Prostate gland (tissue), 2 donors: ENCODE measurements around the gene SHC2. TPM values are rescaled to one million over a fixed set of nuclear protein-coding genes. Genes with fewer than 3 reads are reported as not detected.

Experiments used
- DNase-seq: peaks from one replicate; pipeline ENCODE4 v3.0.0-alpha.2; 2019; ENCODE audit warnings: low spot score
- H3K27ac ChIP-seq, 2 donors: fragments of 200-600 bp; sonication (generic); 2 replicates each; pipeline ENCODE4 v1.5.1; 2017 to 2019
- H3K27me3 ChIP-seq: fragments of 200-600 bp; sonication (generic); replicated peaks from 2 replicates; pipeline ENCODE4 v1.5.1; 2019; ENCODE audit not compliant: insufficient read depth
- H3K36me3 ChIP-seq, 2 donors: fragments of 200-600 bp; sonication (generic); 1 replicate in 1 of 2; 2 replicates in 1 of 2; pipeline versions ENCODE4 v1.5.1 to v1.8.1; 2017 to 2019
- H3K4me1 ChIP-seq: fragments of 200-600 bp; sonication (generic); replicated peaks from 2 replicates; pipeline ENCODE4 v1.5.1; 2019
- H3K4me3 ChIP-seq, 2 donors: fragments of 200-600 bp; sonication (generic); 2 replicates each; pipeline ENCODE4 v1.5.1; 2017 to 2019
- H3K9me3 ChIP-seq: fragments of 200-600 bp; sonication (generic); 2 replicates; pipeline ENCODE4 v1.5.1; 2017
- CTCF ChIP-seq, 4 experiments: fragments of 200-600 bp in 2 of 4; fragments of 450-650 bp in 2 of 4; sonication (generic) in 2 of 4; IDR thresholded peaks; 1 replicate in 3 of 4; 2 replicates in 1 of 4; pipeline ENCODE4 v1.5.1; 2016 to 2019; ENCODE audit warnings: antibody characterized with exemption in 4 of 4, mild to moderate bottlenecking in 2 of 4, moderate library complexity in 2 of 4
- POLR2A ChIP-seq: fragments of 450-650 bp; IDR thresholded peaks from one replicate; pipeline ENCODE4 v1.6.1; 2016; ENCODE audit warnings: antibody characterized with exemption, mild to moderate bottlenecking
- POLR2AphosphoS5 ChIP-seq: sonication (generic); formaldehyde crosslinking; IDR thresholded peaks from one replicate; pipeline ENCODE4 v1.6.1; 2017; ENCODE audit warnings: antibody characterized with exemption
- WGBS: methylation state at CpG from one replicate; pipeline ENCODE4 v1.1.5; 2018; 5-methylcytosine and 5-hydroxymethylcytosine counted together
- intact Hi-C: fragments of 100-400 bp; cut with DNase I; formaldehyde crosslinking; loops from one replicate; pipeline ENCODE4 v1.14.2; 2022
- total RNA-seq, 2 donors: library from RNA; depleted of rRNA; stranded (reverse); fragments of >200 nt; gene quantifications; one replicate each; pipeline ENCODE4 v1.1.0, GENCODE V29; 2016

The SHC2 gene
- total RNA-seq, 2 donors from 2014 or later, result 52.2 to 83.4 TPM

- DNase-seq, result no peak
- WGBS, result 94% methylated on average over 89 of the region's 89 CpGs
- Histone ChIP-seq H3K27me3 (no peaks in the 10 kb centered on the region), H3K36me3 (no peaks in the 10 kb centered on the region), H3K4me3 (no peak overlapping the region), H3K4me1 (no peaks in the 10 kb centered on the region), H3K9me3 (no peaks in the 10 kb centered on the region), H3K27ac (no peak overlapping the region)
- TF ChIP-seq POLR2A (no peak), CTCF (IDR thresholded peaks at IDR 0.05) (no peak), POLR2AphosphoS5 (no peak)
- intact Hi-C loops, result no loop called here
Measured at GRCh38 chr19:458091-459042, 2.5 kb downstream of the SHC2 start.

- WGBS, result 96% methylated on average over 30 of the region's 30 CpGs
- no peak overlapping the region for H3K4me3 ChIP-seq
- no peaks in the 10 kb centered on the region for H3K9me3 ChIP-seq
- H3K4me1 ChIP-seq, result no peaks in the 10 kb centered on the region
- no peak overlapping the region for H3K27ac ChIP-seq
- DNase-seq, result no peak
- intact Hi-C loops, result no loop called here
- H3K36me3 ChIP-seq, result no peaks in the 10 kb centered on the region
- H3K27me3 ChIP-seq, result no peaks in the 10 kb centered on the region
- TF ChIP-seq CTCF (IDR thresholded peaks at IDR 0.05), result no peak
- TF ChIP-seq POLR2A, result no peak
- TF ChIP-seq POLR2AphosphoS5, result no peak
Measured at GRCh38 chr19:457636-458035, 3.2 kb downstream of the SHC2 start.

- Histone ChIP-seq H3K27ac (no peak overlapping the region), H3K36me3 (no peaks in the 10 kb centered on the region), H3K4me3 (no peak overlapping the region), H3K9me3 (no peaks in the 10 kb centered on the region), H3K27me3 (no peaks in the 10 kb centered on the region), H3K4me1 (no peaks in the 10 kb centered on the region)
- no peak for DNase-seq
- intact Hi-C loops, result no loop called here
- 81% methylated on average over 18 of the region's 18 CpGs for WGBS
- no peak for TF ChIP-seq CTCF (IDR thresholded peaks at IDR 0.05)
- no peak for TF ChIP-seq POLR2AphosphoS5
- no peak for TF ChIP-seq POLR2A
Measured at GRCh38 chr19:456547-457110, 4.2 kb downstream of the SHC2 start.

GRCh38 chr19:455851-456546 is 4.8 kb downstream of the SHC2 start:
- 87% methylated on average over 21 of the region's 31 CpGs for WGBS
- Histone ChIP-seq H3K4me3 (no peak overlapping the region), H3K27ac (no peak overlapping the region), H3K9me3 (no peaks in the 10 kb centered on the region), H3K36me3 (no peaks in the 10 kb centered on the region), H3K4me1 (no peaks in the 10 kb centered on the region), H3K27me3 (no peaks in the 10 kb centered on the region)
- no peak for TF ChIP-seq CTCF (IDR thresholded peaks at IDR 0.05)
- intact Hi-C loops, result no loop called here
- DNase-seq, result no peak
